Suprapubic skin (tissue), 4 donors: Measurements from ENCODE around the gene KLRF1. TPM values are rescaled to one million over a fixed set of nuclear protein-coding genes. Genes with fewer than 3 reads are reported as not detected.

Experiments used
- DNase-seq, 2 donors: peaks; one replicate each; pipeline ENCODE4 v3.0.0-alpha.2; 2019; ENCODE audit warnings: low spot score in 2 of 2
- H3K27ac ChIP-seq: fragments of 200-600 bp; sonication (generic); one replicate; pipeline ENCODE4 v1.5.1; 2019
- H3K27me3 ChIP-seq: fragments of 200-600 bp; sonication (generic); one replicate; pipeline ENCODE4 v1.5.1; 2019
- H3K36me3 ChIP-seq: fragments of 200-600 bp; sonication (generic); one replicate; pipeline ENCODE4 v1.5.1; 2019
- H3K4me1 ChIP-seq: fragments of 200-600 bp; sonication (generic); one replicate; pipeline ENCODE4 v1.5.1; 2019
- H3K4me3 ChIP-seq: fragments of 200-600 bp; sonication (generic); one replicate; pipeline ENCODE4 v1.5.1; 2019; ENCODE audit warnings: mild to moderate bottlenecking
- H3K9me3 ChIP-seq: fragments of 200-600 bp; sonication (generic); one replicate; pipeline ENCODE4 v1.5.1; 2019
- EP300 ChIP-seq: sonication (generic); formaldehyde crosslinking; IDR thresholded peaks from one replicate; pipeline ENCODE4 v1.6.1; 2017; ENCODE audit warnings: antibody characterized with exemption
- POLR2A ChIP-seq, 2 donors: fragments of 450-650 bp; IDR thresholded peaks; one replicate each; pipeline ENCODE4 v1.6.1; 2017; ENCODE audit warnings: antibody characterized with exemption in 2 of 2, mild to moderate bottlenecking in 2 of 2, moderate library complexity in 2 of 2
- POLR2AphosphoS5 ChIP-seq, 3 donors: sonication (generic); formaldehyde crosslinking; IDR thresholded peaks; one replicate each; pipeline ENCODE4 v1.6.1; 2017; ENCODE audit warnings: antibody characterized with exemption in 3 of 3
- WGBS: methylation state at CpG from one replicate; pipeline ENCODE4 v1.1.5; 2018; 5-methylcytosine and 5-hydroxymethylcytosine counted together
- total RNA-seq, 4 donors: library from RNA; depleted of rRNA; stranded (reverse); fragments of >200 nt; gene quantifications; one replicate each; pipeline ENCODE4 v1.1.0, GENCODE V29; 2016
- TF ChIP-seq, protein P1 (sequence below), 2 donors: fragments of 200-600 bp in 1 of 2; fragments of 450-650 bp in 1 of 2; sonication (generic) in 1 of 2; IDR thresholded peaks; one replicate each; pipeline ENCODE4 v1.5.1; 2016 to 2019; ENCODE audit warnings: antibody characterized with exemption in 2 of 2, mild to moderate bottlenecking in 1 of 2, moderate library complexity in 1 of 2

KLRF1 gene
- total RNA-seq, 4 donors from 2014 or later: not detected

DNA sequence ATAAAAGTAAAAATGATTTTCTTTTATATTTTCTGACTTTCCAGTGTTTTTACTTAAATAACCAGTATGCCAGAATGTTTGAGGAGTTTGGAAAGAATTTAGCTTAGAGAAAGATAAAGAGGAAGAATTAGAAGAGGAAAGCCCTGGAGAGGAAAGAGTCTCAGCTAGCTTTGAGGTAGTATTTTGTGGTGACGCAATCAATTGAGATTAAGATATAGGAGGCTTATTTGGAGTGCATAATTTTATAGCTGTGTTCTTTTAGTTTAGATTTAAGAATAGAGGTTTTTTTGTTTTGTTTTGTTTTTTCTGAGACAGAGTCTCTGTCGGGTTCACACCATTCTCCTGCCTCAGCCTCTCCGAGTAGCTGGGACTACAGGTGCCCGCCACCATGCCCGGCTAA, 23.8 kb downstream of the KLRF1 start:
- TF ChIP-seq, protein P1, sequence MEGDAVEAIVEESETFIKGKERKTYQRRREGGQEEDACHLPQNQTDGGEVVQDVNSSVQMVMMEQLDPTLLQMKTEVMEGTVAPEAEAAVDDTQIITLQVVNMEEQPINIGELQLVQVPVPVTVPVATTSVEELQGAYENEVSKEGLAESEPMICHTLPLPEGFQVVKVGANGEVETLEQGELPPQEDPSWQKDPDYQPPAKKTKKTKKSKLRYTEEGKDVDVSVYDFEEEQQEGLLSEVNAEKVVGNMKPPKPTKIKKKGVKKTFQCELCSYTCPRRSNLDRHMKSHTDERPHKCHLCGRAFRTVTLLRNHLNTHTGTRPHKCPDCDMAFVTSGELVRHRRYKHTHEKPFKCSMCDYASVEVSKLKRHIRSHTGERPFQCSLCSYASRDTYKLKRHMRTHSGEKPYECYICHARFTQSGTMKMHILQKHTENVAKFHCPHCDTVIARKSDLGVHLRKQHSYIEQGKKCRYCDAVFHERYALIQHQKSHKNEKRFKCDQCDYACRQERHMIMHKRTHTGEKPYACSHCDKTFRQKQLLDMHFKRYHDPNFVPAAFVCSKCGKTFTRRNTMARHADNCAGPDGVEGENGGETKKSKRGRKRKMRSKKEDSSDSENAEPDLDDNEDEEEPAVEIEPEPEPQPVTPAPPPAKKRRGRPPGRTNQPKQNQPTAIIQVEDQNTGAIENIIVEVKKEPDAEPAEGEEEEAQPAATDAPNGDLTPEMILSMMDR (IDR thresholded peaks at IDR 0.05): no peak
- TF ChIP-seq POLR2A (IDR thresholded peaks at IDR 0.05): no peak
- TF ChIP-seq EP300: no peak
- no peak for TF ChIP-seq POLR2AphosphoS5 (IDR thresholded peaks at IDR 0.05)

DNA sequence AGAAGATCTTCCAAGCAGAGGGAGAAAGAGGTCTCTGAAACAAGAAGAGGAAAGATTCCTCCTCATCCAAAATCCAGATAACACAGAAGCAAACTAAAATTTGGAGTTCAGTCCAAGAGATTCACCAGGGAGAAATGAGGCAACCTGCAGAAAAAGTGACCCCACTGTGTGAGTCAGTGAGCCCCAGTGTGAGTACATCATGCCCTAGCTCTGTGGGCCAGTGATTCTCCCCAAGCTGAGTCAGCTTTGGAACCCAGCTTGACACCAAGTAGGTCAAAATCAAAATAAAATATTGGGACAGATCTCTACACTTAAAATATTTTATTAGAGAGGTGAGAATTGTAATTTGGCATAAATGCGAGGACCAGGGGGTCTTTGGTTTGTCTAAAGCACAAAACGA, 24.6 kb downstream of the KLRF1 start:
- WGBS: 86% methylated on average over 2 of the region's 2 CpGs
- TF ChIP-seq EP300 (no peak), POLR2AphosphoS5 (IDR thresholded peaks at IDR 0.05) (no peak), POLR2A (IDR thresholded peaks at IDR 0.05) (no peak)
- TF ChIP-seq, protein P1 (IDR thresholded peaks at IDR 0.05): no peak
- Histone ChIP-seq H3K27ac (no peak overlapping the region), H3K4me3 (no peak overlapping the region), H3K36me3 (peaks cover 31% of the 10 kb centered on the region), H3K27me3 (no peaks in the 10 kb centered on the region), H3K4me1 (no peaks in the 10 kb centered on the region), H3K9me3 (peaks cover 9% of the 10 kb centered on the region)
- no peak for DNase-seq

More for the DNA sequence above, 23.8 kb downstream of the KLRF1 start:
- Histone ChIP-seq H3K4me1 (no peaks in the 10 kb centered on the region), H3K27ac (no peak overlapping the region), H3K36me3 (peaks cover 27% of the 10 kb centered on the region), H3K27me3 (no peaks in the 10 kb centered on the region), H3K4me3 (no peak overlapping the region), H3K9me3 (peaks cover 13% of the 10 kb centered on the region)
- DNase-seq: no peak
- 95% methylated on average over 5 of the region's 5 CpGs for WGBS

DNA sequence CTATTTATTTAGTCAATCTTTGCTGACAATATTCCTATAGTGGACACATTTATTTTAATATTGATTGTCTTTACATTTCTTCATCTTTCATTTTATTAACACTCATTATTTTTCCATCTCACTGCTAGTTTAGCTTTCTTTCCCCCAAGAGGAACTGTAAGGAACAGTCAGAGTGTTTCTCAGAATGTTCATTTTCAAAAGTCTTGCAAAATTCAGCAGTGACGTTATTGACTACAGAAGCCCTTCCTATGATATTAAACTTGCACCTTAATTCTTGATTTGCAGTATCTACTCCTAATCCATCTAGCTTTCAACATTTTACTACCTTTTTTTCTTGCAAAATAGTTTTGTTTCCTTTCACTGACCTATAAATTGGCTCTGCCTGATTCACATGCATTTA, 28.9 kb downstream of the KLRF1 start:
- TF ChIP-seq, protein P1 (IDR thresholded peaks at IDR 0.05): no peak
- H3K4me1 ChIP-seq: no peaks in the 10 kb centered on the region
- 89% methylated on average over 1 of the region's 1 CpG for WGBS
- no peak overlapping the region for H3K27ac ChIP-seq
- H3K4me3 ChIP-seq: no peak overlapping the region
- DNase-seq: no peak
- H3K27me3 ChIP-seq: no peaks in the 10 kb centered on the region
- H3K9me3 ChIP-seq: no peaks in the 10 kb centered on the region
- H3K36me3 ChIP-seq: peaks cover 37% of the 10 kb centered on the region

DNA sequence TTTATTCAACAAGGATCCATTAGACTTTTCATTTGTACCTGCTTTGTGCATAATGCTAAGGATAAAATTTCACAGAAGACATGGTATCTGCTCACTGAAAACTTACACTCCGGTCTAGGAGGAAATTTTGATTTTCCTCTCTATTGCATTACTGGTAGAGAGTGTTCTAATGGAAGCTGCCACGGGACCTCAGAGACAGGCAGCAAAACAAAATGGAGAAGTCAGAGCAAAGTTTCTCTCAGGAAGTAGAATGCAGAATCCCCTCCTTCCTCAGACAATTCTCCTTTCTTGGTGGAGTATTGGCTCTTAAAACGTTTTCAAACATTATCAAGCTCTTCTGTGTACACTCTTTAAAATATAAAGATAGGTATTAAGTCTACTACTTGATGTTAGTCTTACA, 29.6 kb downstream of the KLRF1 start:
- peaks cover 34% of the 10 kb centered on the region for H3K36me3 ChIP-seq
- H3K27me3 ChIP-seq: no peaks in the 10 kb centered on the region
- no peak for DNase-seq
- TF ChIP-seq POLR2A (IDR thresholded peaks at IDR 0.05) (no peak), POLR2AphosphoS5 (IDR thresholded peaks at IDR 0.05) (no peak), EP300 (no peak)
- TF ChIP-seq, protein P1 (IDR thresholded peaks at IDR 0.05): no peak
- no peaks in the 10 kb centered on the region for H3K4me1 ChIP-seq
- WGBS: 68% methylated on average over 3 of the region's 3 CpGs
- H3K4me3 ChIP-seq: no peak overlapping the region
- no peaks in the 10 kb centered on the region for H3K9me3 ChIP-seq
- no peak overlapping the region for H3K27ac ChIP-seq

DNA sequence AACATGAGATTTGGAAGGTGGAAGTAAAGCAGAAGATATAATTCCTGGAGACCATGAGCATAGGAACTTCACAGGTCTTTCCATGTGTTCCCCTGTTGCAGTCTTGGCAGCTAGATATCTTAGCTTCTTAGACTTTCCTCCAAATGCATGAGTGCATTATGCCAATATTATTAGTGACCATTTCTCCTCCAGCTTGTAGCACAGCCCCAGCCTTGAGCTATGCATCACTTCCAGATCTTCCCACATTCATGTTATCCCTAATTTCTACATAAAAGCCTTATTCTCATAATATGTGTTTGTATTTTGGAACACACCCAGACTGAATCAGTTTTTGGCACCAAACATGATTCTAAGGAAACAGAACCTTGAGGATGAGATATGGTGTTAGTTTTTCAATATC, 30.9 kb downstream of the KLRF1 start:
- no peak overlapping the region for H3K27ac ChIP-seq
- TF ChIP-seq POLR2A (IDR thresholded peaks at IDR 0.05): no peak
- TF ChIP-seq EP300: no peak
- TF ChIP-seq POLR2AphosphoS5 (IDR thresholded peaks at IDR 0.05): no peak
- TF ChIP-seq, protein P1 (IDR thresholded peaks at IDR 0.05): no peak
- H3K4me3 ChIP-seq: no peak overlapping the region
- H3K27me3 ChIP-seq: no peaks in the 10 kb centered on the region
- no peaks in the 10 kb centered on the region for H3K9me3 ChIP-seq
- DNase-seq: no peak
- peaks cover 23% of the 10 kb centered on the region for H3K36me3 ChIP-seq
- H3K4me1 ChIP-seq: no peaks in the 10 kb centered on the region
